HG03159 (cell line): ENCODE measurements around the gene AMPD2.
A peak's percentile ranks its signal among the peaks of the same experiment; 100 is the strongest.

Source experiments
- ATAC-seq: cut with Tn5 transposase; IDR thresholded peaks from one replicate; pipeline ENCODE4 v1.9.1; 2021; ENCODE audit warnings: mild to moderate bottlenecking, moderate library complexity; ENCODE audit not compliant: unreplicated experiment

AMPD2 gene

GRCh38 chr1:109630081-109630897 is 10.7 kb downstream of the AMPD2 start:
- ATAC-seq: no peak

- no peak for ATAC-seq
These were observed 11.4 kb downstream of the AMPD2 start for GRCh38 chr1:109630898-109631512.

- ATAC-seq: no peak
These were observed 12.2 kb downstream of the AMPD2 start for GRCh38 chr1:109631513-109632505.

GRCh38 chr1:109632671-109633346 is 13.2 kb downstream of the AMPD2 start:
- no peak for ATAC-seq

- no peak for ATAC-seq
These were observed 14.7 kb downstream of the AMPD2 start for GRCh38 chr1:109634292-109634691.

- no peak for ATAC-seq
These were observed 15.4 kb downstream of the AMPD2 start for GRCh38 chr1:109634771-109635750.

GRCh38 chr1:109635862-109636200 is 16.2 kb downstream of the AMPD2 start:
- no peak for ATAC-seq

- ATAC-seq: no peak
These were observed 16.7 kb downstream of the AMPD2 start for GRCh38 chr1:109636201-109636952.

GRCh38 chr1:109637446-109637845 is 17.8 kb downstream of the AMPD2 start:
- no peak for ATAC-seq

- no peak for ATAC-seq
These were observed 19.6 kb downstream of the AMPD2 start for GRCh38 chr1:109639063-109639840.

GRCh38 chr1:109639841-109640184 is 20.2 kb downstream of the AMPD2 start:
- no peak for ATAC-seq

GRCh38 chr1:109640285-109640865 is 20.7 kb downstream of the AMPD2 start:
- peak; percentile 60 for ATAC-seq

GRCh38 chr1:109641078-109641740 is 21.6 kb downstream of the AMPD2 start:
- ATAC-seq: no peak

- no peak for ATAC-seq
These were observed 22.2 kb downstream of the AMPD2 start for GRCh38 chr1:109641861-109642260.

GRCh38 chr1:109642626-109643025 is 23.0 kb downstream of the AMPD2 start:
- no peak for ATAC-seq

GRCh38 chr1:109643385-109644230 is 24.0 kb downstream of the AMPD2 start:
- ATAC-seq: peak; percentile 85
